Nephron (organoid): Measurements from ENCODE around the gene CREB3L2.

Experiments used
- H3K27ac Mint-ChIP-seq, 3 experiments: 2 replicates each; pipeline ENCODE4 v1.8.0; 2020; ENCODE audit warnings: mixed read lengths in 3 of 3, mild to moderate bottlenecking in 2 of 3, moderate library complexity in 1 of 3
- H3K27me3 Mint-ChIP-seq: 2 replicates; pipeline ENCODE4 v1.8.0; 2021; ENCODE audit warnings: low read depth, mild to moderate bottlenecking, moderate library complexity, mixed read lengths
- H3K36me3 Mint-ChIP-seq: 2 replicates; pipeline ENCODE4 v1.8.0; 2020; ENCODE audit warnings: low read depth, mixed read lengths
- H3K4me1 Mint-ChIP-seq: 2 replicates; pipeline ENCODE4 v1.8.0; 2020; ENCODE audit warnings: mixed read lengths
- H3K4me3 Mint-ChIP-seq, 3 experiments: 2 replicates each; pipeline ENCODE4 v1.8.0; 2020; ENCODE audit warnings: mild to moderate bottlenecking in 3 of 3, mixed read lengths in 3 of 3, moderate library complexity in 2 of 3
- H3K9me3 Mint-ChIP-seq: 2 replicates; pipeline ENCODE4 v1.8.0; 2020; ENCODE audit warnings: mixed read lengths
- TF ChIP-seq, protein P1 (sequence below), 3 experiments: fragments of 200-600 bp; sonication (generic); IDR thresholded peaks; one replicate each; pipeline ENCODE4 v1.5.0; 2021; ENCODE audit warnings: antibody characterized with exemption in 3 of 3; ENCODE audit not compliant: unreplicated experiment in 3 of 3

The CREB3L2 gene

DNA sequence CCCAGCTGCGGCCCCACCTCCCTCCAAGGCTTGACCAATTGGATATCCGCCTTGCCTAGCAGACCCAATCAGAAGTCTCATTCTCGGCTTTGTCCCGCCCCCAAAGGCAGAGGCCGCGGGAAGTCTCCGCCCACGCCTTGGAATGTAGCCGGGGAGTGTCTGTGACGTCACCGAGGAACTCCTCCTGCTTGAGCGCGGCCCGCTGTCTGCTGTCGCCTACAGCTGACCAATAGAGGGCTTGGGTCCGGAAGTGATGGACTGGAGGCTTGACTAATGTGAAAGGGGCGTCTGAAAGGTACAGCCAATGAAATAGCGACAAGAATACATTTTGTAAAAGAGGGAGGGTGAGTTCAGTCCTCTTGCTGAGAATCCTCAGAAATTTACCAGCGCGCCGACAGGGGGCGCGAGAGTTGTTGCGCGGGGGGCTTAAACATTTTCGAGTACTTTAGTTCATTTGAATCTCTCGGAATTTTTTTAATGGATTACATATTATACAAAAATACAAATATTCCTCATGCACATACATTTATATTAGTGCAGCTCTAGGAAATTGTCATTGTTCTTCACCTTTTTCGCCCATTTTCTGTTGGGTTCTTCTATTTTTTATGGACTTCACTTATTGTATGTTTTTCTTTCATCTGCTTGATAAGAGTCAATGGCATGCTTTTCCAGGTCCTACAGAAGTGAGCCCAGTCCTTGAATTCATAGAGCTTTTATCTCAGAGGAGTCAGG lies 376 bp upstream of the CREB3L2 start:
- Mint-ChIP-seq H3K27me3 (no peaks in the 10 kb centered on the region), H3K9me3 (no peaks in the 10 kb centered on the region), H3K27ac (peak overlapping the region; percentile 23 to 97 (median 38)), H3K4me1 (peaks cover 35% of the 10 kb centered on the region), H3K4me3 (peak overlapping the region; percentile 95 to 98 (median 97)), H3K36me3 (peaks cover 7% of the 10 kb centered on the region)
- TF ChIP-seq, protein P1, sequence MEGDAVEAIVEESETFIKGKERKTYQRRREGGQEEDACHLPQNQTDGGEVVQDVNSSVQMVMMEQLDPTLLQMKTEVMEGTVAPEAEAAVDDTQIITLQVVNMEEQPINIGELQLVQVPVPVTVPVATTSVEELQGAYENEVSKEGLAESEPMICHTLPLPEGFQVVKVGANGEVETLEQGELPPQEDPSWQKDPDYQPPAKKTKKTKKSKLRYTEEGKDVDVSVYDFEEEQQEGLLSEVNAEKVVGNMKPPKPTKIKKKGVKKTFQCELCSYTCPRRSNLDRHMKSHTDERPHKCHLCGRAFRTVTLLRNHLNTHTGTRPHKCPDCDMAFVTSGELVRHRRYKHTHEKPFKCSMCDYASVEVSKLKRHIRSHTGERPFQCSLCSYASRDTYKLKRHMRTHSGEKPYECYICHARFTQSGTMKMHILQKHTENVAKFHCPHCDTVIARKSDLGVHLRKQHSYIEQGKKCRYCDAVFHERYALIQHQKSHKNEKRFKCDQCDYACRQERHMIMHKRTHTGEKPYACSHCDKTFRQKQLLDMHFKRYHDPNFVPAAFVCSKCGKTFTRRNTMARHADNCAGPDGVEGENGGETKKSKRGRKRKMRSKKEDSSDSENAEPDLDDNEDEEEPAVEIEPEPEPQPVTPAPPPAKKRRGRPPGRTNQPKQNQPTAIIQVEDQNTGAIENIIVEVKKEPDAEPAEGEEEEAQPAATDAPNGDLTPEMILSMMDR (IDR thresholded peaks at IDR 0.05; ENCODE audit: unreplicated experiment in 3 of 3), result peak; percentile 96 to 97 (median 97)

DNA sequence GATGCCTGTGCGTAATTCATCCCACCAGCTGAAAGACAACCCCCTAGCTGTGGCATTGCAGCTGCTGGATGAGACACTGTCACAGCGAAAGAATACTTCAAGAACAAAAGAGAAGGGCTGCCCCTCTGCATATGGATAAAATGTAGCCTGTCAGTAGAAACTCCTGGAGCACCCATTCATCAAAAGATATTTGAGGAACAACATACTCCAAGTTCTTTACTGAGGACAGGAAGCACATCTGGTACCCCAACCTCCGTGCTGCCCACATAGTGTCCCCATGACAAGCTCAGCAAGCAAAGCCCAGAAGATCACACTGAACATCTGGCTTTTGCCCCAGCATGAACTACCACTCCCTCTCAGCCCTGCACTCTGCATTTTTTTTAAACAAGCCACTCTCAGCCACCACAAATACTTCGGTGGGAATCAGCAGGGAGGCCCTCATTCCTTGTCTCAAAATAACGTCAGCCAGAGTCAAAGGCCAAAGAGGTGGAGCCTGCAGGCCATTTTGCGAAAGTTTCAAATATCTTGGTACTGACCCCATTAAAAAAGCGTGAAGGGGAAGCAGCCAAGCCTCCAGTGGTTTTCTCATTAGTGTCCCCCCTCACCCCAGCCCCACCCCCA lies 1.7 kb downstream of the CREB3L2 start:
- Mint-ChIP-seq H3K4me1 (peaks cover 53% of the 10 kb centered on the region), H3K27me3 (no peaks in the 10 kb centered on the region), H3K27ac (peak overlapping the region; percentile 23 to 97 (median 38)), H3K36me3 (peaks cover 23% of the 10 kb centered on the region), H3K9me3 (no peaks in the 10 kb centered on the region), H3K4me3 (peak overlapping the region; percentile 95 to 98 (median 97))
- TF ChIP-seq, protein P1 (IDR thresholded peaks at IDR 0.05; ENCODE audit: unreplicated experiment in 3 of 3), result no peak

- peak overlapping the region; percentile 38 to 97 (median 50) for H3K27ac Mint-ChIP-seq
- H3K9me3 Mint-ChIP-seq, result no peaks in the 10 kb centered on the region
- peaks cover 23% of the 10 kb centered on the region for H3K36me3 Mint-ChIP-seq
- H3K27me3 Mint-ChIP-seq, result no peaks in the 10 kb centered on the region
- TF ChIP-seq, protein P1 (IDR thresholded peaks at IDR 0.05; ENCODE audit: unreplicated experiment in 3 of 3), result no peak
- peaks cover 53% of the 10 kb centered on the region for H3K4me1 Mint-ChIP-seq
- peak overlapping the region; percentile 95 to 98 (median 97) for H3K4me3 Mint-ChIP-seq
Measured at GRCh38 chr7:137999496-138000080, 2.3 kb downstream of the CREB3L2 start.

DNA sequence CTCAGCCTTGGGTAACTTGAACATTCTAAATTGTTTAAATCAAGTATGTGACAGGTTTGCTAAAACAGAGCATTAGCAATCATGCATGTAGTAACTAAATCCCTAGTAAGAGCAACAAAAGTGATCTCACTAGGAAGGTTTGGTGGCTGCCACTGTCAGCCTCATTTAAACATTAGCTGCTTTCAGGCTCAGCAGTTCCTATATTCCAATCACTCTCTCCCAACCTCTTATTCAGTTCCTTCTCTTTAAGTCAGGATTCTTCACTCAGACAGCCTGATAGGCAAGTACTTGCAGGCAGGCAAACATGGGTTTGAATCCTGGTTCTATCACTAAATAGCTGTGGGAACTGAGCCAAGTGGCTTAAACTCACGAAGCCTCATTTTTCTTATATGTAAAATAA lies 3.6 kb downstream of the CREB3L2 start:
- H3K9me3 Mint-ChIP-seq, result no peaks in the 10 kb centered on the region
- no peaks in the 10 kb centered on the region for H3K27me3 Mint-ChIP-seq
- H3K36me3 Mint-ChIP-seq, result peaks cover 28% of the 10 kb centered on the region
- peaks cover 66% of the 10 kb centered on the region for H3K4me1 Mint-ChIP-seq
- TF ChIP-seq, protein P1 (IDR thresholded peaks at IDR 0.05; ENCODE audit: unreplicated experiment in 3 of 3), result no peak
- H3K4me3 Mint-ChIP-seq, result peak overlapping the region in 1 of 3 experiments; percentile 98
- peak overlapping the region in 1 of 3 experiments; percentile 36 for H3K27ac Mint-ChIP-seq

GRCh38 chr7:137996871-137997270 lies 5.0 kb downstream of the CREB3L2 start:
- Mint-ChIP-seq H3K36me3 (peaks cover 32% of the 10 kb centered on the region), H3K27ac (peak overlapping the region in 2 of 3 experiments; percentile 41 to 66), H3K4me1 (peaks cover 71% of the 10 kb centered on the region), H3K9me3 (no peaks in the 10 kb centered on the region), H3K27me3 (no peaks in the 10 kb centered on the region), H3K4me3 (peak overlapping the region in 1 of 3 experiments; percentile 57)
- TF ChIP-seq, protein P1 (IDR thresholded peaks at IDR 0.05; ENCODE audit: unreplicated experiment in 3 of 3), result no peak
